ENCODE measurements around the gene ACTG2.

ACTG2 gene

GRCh38 chr2:73916666-73917065 is 23.9 kb downstream of the ACTG2 start:
- Histone ChIP-seq H3K4me3 (ENCODE audit: low read depth, low read length) (no peak overlapping the region), H3K4me1 (no peaks in the 10 kb centered on the region), H3K36me3 (no peaks in the 10 kb centered on the region), H3K9me3 (no peaks in the 10 kb centered on the region), H3K27me3 (no peaks in the 10 kb centered on the region)
- no peak for TF ChIP-seq CTCF (IDR thresholded peaks at IDR 0.05; ENCODE audit: low read depth, low read length)
- DNase-seq = no peak

DNA sequence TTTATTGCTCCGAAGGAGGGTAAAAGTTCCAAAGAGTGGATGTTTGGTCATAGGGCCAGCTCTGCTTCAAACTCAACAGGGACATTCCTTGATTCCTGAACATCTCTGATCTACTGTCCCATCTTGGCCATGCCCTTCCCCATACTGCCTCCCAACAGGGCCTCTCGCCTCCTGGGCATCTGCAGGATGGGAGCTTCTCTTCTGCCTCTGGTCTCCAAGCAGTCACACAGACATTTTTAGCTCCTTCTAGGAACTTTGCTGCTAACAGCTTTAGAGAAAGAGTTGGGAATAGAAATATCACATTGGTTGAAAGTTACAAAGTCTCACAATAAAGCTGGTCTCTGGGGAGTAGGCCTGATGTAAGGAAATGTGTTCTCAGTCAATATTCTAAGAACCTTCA is 24.5 kb downstream of the ACTG2 start:
- TF ChIP-seq CTCF (IDR thresholded peaks at IDR 0.05; ENCODE audit: low read depth, low read length) = no peak
- Histone ChIP-seq H3K4me3 (ENCODE audit: low read depth, low read length) (no peak overlapping the region), H3K4me1 (no peaks in the 10 kb centered on the region), H3K36me3 (no peaks in the 10 kb centered on the region), H3K9me3 (no peaks in the 10 kb centered on the region), H3K27me3 (no peaks in the 10 kb centered on the region)
- no peak for DNase-seq

- DNase-seq = no peak
- Histone ChIP-seq H3K4me1 (no peaks in the 10 kb centered on the region), H3K4me3 (ENCODE audit: low read depth, low read length) (no peak overlapping the region), H3K27me3 (no peaks in the 10 kb centered on the region), H3K36me3 (no peaks in the 10 kb centered on the region), H3K9me3 (no peaks in the 10 kb centered on the region)
- no peak for TF ChIP-seq CTCF (IDR thresholded peaks at IDR 0.05; ENCODE audit: low read depth, low read length)
Measured at GRCh38 chr2:73917696-73918207, 24.9 kb downstream of the ACTG2 start.

DNA sequence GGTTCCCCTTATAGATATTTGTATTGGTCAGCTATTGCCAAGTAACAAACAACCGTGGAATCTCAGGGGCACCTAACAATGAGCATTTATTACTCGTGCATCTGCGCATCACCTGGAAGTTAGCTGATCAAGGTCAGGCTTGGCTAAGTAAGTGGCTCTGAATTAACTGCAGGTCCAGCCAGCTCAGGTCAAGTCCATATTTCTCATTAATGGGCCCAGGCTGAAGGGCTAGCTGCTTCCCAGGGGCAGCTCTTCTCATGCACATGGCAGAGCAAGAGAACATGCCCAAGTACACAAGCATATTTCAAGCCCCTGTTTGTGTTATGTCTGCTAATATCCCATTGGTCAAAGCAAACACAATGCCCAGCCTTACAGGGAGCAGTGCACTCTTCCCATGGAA is 26.0 kb downstream of the ACTG2 start:
- no peaks in the 10 kb centered on the region for H3K36me3 ChIP-seq
- no peaks in the 10 kb centered on the region for H3K9me3 ChIP-seq
- H3K4me1 ChIP-seq = no peaks in the 10 kb centered on the region
- no peak overlapping the region for H3K4me3 ChIP-seq (ENCODE audit: low read depth, low read length)
- no peak for DNase-seq
- H3K27me3 ChIP-seq = no peaks in the 10 kb centered on the region
- TF ChIP-seq CTCF (IDR thresholded peaks at IDR 0.05; ENCODE audit: low read depth, low read length) = no peak

DNA sequence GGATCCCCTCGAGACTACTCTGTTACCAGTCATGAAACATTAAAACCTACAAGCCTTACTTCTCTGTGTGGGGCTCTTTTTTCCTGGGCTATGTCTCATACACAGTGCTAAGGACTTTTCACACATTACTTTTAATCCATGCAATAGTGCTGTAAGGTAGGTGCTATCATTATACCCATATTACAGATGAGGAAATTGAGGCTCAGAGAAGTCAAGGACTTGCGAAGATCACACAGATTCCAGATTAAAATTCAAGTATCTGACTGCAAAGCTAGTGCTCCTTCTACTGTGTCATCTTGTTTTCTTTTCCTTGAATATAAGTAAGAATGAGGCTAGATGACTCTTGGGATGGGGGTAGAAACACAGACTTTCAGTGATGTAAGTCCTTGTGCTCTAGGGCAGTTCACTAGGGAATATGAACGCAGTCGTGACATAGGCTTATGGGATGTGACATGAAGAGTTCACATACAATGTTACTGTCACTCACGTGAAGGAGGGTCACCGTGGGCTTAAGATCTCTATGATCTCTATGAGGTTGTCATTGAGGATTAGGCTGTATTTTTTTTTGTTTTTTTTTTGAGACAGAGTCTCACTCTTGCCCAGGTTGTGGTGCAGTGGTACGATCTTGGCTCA is 26.9 kb downstream of the ACTG2 start:
- Histone ChIP-seq H3K4me1 (no peaks in the 10 kb centered on the region), H3K27me3 (no peaks in the 10 kb centered on the region), H3K4me3 (ENCODE audit: low read depth, low read length) (no peak overlapping the region), H3K9me3 (no peaks in the 10 kb centered on the region), H3K36me3 (no peaks in the 10 kb centered on the region)
- no peak for DNase-seq
- no peak for TF ChIP-seq CTCF (IDR thresholded peaks at IDR 0.05; ENCODE audit: low read depth, low read length)

Data from BE2C (cell line).